K562 (cell line): ENCODE results near the gene FAM200A. TPM values are rescaled to one million over a fixed set of nuclear protein-coding genes. Genes with fewer than 3 reads are reported as not detected.

Experiments used
- ATAC-seq: fragments of 200-7000 bp; cut with Tn5 transposase; 3 replicates; pipeline ENCODE4 v1.9.1; 2020; ENCODE audit warnings: moderate library complexity
- BruUV-seq: library from RNA; stranded (reverse); fragments of 400-500 nt; replicated peaks from 2 replicates; lab custom pipeline; 2021; lab: Mats Ljungman, UMichigan
- CTCF ChIA-PET: fragments of 300-600 bp; formaldehyde crosslinking; extraction: SDS; loops from one replicate; lab custom pipeline; 2021; ENCODE audit warnings: low intra/inter-chr PET ratio; lab: Yijun Ruan, JAX
- POLR2A ChIA-PET: fragments of 300-600, 350-650 bp; sonication (Branson Sonifier 250); formaldehyde crosslinking; extraction: SDS; loops from one replicate; lab custom pipeline; 2021; ENCODE audit warnings: antibody characterized with exemption, inconsistent platforms; lab: Yijun Ruan, JAX
- DNase-seq, 4 experiments: peaks; one replicate each; pipeline versions ENCODE4 v3.0.0 to v3.0.0-alpha.2; 2011 to 2018; ENCODE audit warnings: low spot score in 3 of 4, mixed read lengths in 3 of 4; ENCODE audit errors: extremely low read depth in 1 of 4
- FAIRE-seq: peaks from 2 replicates; lab custom pipeline; 2011; peaks lifted over from hg19 to GRCh38; lab: Jason Lieb, UNC
- H2AFZ ChIP-seq: 2 replicates; pipeline ENCODE4 v1.6.0; 2011; ENCODE audit warnings: low read depth, low read length, control low read depth, inconsistent platforms
- H3K27ac ChIP-seq: fragments of 200-600 bp; 3 replicates; pipeline ENCODE4 v1.8.0; 2011; ENCODE audit warnings: low read depth, mild to moderate bottlenecking, control low read depth, inconsistent platforms, low read length, moderate library complexity, mixed read lengths; ENCODE audit errors: extremely low read depth
- H3K27me3 ChIP-seq, 2 experiments: fragments of 300-600 bp in 1 of 2; 2 replicates in 1 of 2; 3 replicates in 1 of 2; pipeline versions ENCODE4 v1.6.0 to v1.8.0; 2011; ENCODE audit warnings: inconsistent platforms in 2 of 2, low read length in 2 of 2, mild to moderate bottlenecking in 1 of 2, mixed read lengths in 1 of 2, moderate library complexity in 1 of 2; ENCODE audit not compliant: control insufficient read depth in 2 of 2, insufficient read depth in 2 of 2
- H3K36me3 ChIP-seq: fragments of 300-600 bp; 3 replicates; pipeline ENCODE4 v1.8.0; 2011; ENCODE audit warnings: mild to moderate bottlenecking, low read length, inconsistent platforms; ENCODE audit not compliant: control insufficient read depth, insufficient read depth
- H3K4me1 ChIP-seq, 2 experiments: fragments of 200-600 bp in 1 of 2; replicated peaks in 1 of 2; 2 replicates in 1 of 2; 3 replicates in 1 of 2; pipeline versions ENCODE4 v1.5.1 to v1.8.0; 2011; ENCODE audit warnings: inconsistent platforms in 2 of 2, low read length in 2 of 2, mild to moderate bottlenecking in 1 of 2, mixed read lengths in 1 of 2, moderate library complexity in 1 of 2; ENCODE audit not compliant: control insufficient read depth in 2 of 2, insufficient read depth in 2 of 2
- H3K4me2 ChIP-seq: 2 replicates; pipeline ENCODE4 v1.6.1; 2011; ENCODE audit warnings: low read length, control low read depth, inconsistent platforms, mixed read lengths; ENCODE audit not compliant: insufficient read depth
- H3K4me3 ChIP-seq: fragments of 200-600 bp; sonication (generic), shearing (Covaris generic); 2 replicates; pipeline ENCODE4 v1.5.1; 2016; ENCODE audit warnings: control low read depth, inconsistent platforms
- H3K79me2 ChIP-seq: fragments of 200-600 bp; 3 replicates; pipeline ENCODE4 v1.8.0; 2011; ENCODE audit warnings: low read length, inconsistent platforms; ENCODE audit not compliant: control insufficient read depth, insufficient read depth
- H3K9ac ChIP-seq, 2 experiments: 2 replicates each; pipeline versions ENCODE4 v1.6.0 to v1.6.1; 2011; ENCODE audit warnings: low read depth in 2 of 2, low read length in 2 of 2, control low read depth in 1 of 2, inconsistent platforms in 1 of 2, mild to moderate bottlenecking in 1 of 2, mixed read lengths in 1 of 2; ENCODE audit not compliant: insufficient read depth in 1 of 2
- H3K9me1 ChIP-seq: one replicate; pipeline ENCODE4 v1.6.0; 2011; ENCODE audit warnings: inconsistent platforms, mild to moderate bottlenecking, low read length, moderate library complexity; ENCODE audit not compliant: control insufficient read depth, insufficient read depth
- H3K9me3 ChIP-seq: replicated peaks from 2 replicates; pipeline ENCODE4 v1.5.1; 2011; ENCODE audit warnings: low read depth, low read length, inconsistent platforms; ENCODE audit not compliant: control insufficient read depth, insufficient read depth
- H4K20me1 ChIP-seq: replicated peaks from 2 replicates; pipeline ENCODE4 v1.6.1; 2011; ENCODE audit warnings: low read length, inconsistent platforms, mixed read lengths; ENCODE audit not compliant: control insufficient read depth, insufficient read depth
- E4F1 ChIP-seq: fragments of 250-450 bp; sonication (Bioruptor Pico); IDR thresholded peaks from 2 replicates; pipeline ENCODE4 v1.5.0; 2021; ENCODE audit warnings: mild to moderate bottlenecking, borderline replicate concordance
- FIP1L1 ChIP-seq: fragments of 200-400 bp; formaldehyde crosslinking; IDR thresholded peaks from 2 replicates; pipeline ENCODE4 v1.6.1; 2018; ENCODE audit warnings: mild to moderate bottlenecking, low read depth, low read length; ENCODE audit not compliant: poor library complexity, severe bottlenecking
- GATAD2A ChIP-seq: fragments of 450-650 bp; IDR thresholded peaks from 2 replicates; pipeline ENCODE4 v1.6.1; 2017
- GTF2A2 ChIP-seq: IDR thresholded peaks from 2 replicates; pipeline ENCODE4 v1.6.1; 2016; ENCODE audit warnings: mild to moderate bottlenecking, missing genetic modification characterization, missing compliant biosample characterization
- HBP1 ChIP-seq: fragments of 450-650 bp; formaldehyde crosslinking; IDR thresholded peaks from 2 replicates; pipeline ENCODE4 v1.4.0; 2022; ENCODE audit warnings: missing genetic modification characterization
- HNRNPL ChIP-seq: fragments of 200-400 bp; formaldehyde crosslinking; IDR thresholded peaks from 2 replicates; pipeline ENCODE4 v1.6.1; 2017; ENCODE audit warnings: low read depth, mild to moderate bottlenecking, low read length
- KLF6 ChIP-seq: fragments of 250-450 bp; sonication (Bioruptor Pico); IDR thresholded peaks from 2 replicates; pipeline ENCODE4 v1.4.0; 2020; ENCODE audit warnings: mild to moderate bottlenecking, moderate library complexity, borderline replicate concordance
- NCOA2 ChIP-seq, 2 experiments: fragments of 450-650 bp; IDR thresholded peaks; 2 replicates each; pipeline ENCODE4 v1.6.1; 2018; ENCODE audit warnings: mild to moderate bottlenecking in 2 of 2, moderate library complexity in 1 of 2; ENCODE audit not compliant: partially characterized antibody in 2 of 2
- RBBP5 ChIP-seq: fragments of 200-600 bp; sonication (generic); IDR thresholded peaks from 2 replicates; pipeline ENCODE4 v1.6.1; 2012; ENCODE audit warnings: borderline replicate concordance, mild to moderate bottlenecking, low read length, control low read depth, inconsistent platforms; ENCODE audit not compliant: insufficient read depth, poor library complexity, severe bottlenecking
- TAL1 ChIP-seq: fragments of 450-650 bp; IDR thresholded peaks from 2 replicates; pipeline ENCODE4 v1.6.1; 2016; ENCODE audit warnings: mild to moderate bottlenecking
- ZNF12 ChIP-seq: sonication (generic); formaldehyde crosslinking; IDR thresholded peaks from 2 replicates; pipeline ENCODE4 v1.4.0; 2020; ENCODE audit warnings: mild to moderate bottlenecking, missing genetic modification reagents
- ZNF212 ChIP-seq: fragments of 450-650 bp; formaldehyde crosslinking; IDR thresholded peaks from 2 replicates; pipeline ENCODE4 v1.4.0; 2020; ENCODE audit warnings: mild to moderate bottlenecking
- ZNF316 ChIP-seq: fragments of 450-650 bp; IDR thresholded peaks from 2 replicates; pipeline ENCODE4 v1.6.1; 2016
- ZNF695 ChIP-seq: fragments of 450-650 bp; formaldehyde crosslinking; IDR thresholded peaks from 2 replicates; pipeline ENCODE4 v1.4.0; 2020; ENCODE audit warnings: mild to moderate bottlenecking, moderate library complexity
- WGBS: fragments of 100-300 bp; shearing (Covaris generic); methylation state at CpG from one replicate; pipeline ENCODE4 v1.1.6; 2016; ENCODE audit warnings: low coverage, mixed read lengths; ENCODE audit not compliant: insufficient coverage; ENCODE audit errors: missing lambda C conversion rate; 5-methylcytosine and 5-hydroxymethylcytosine counted together
- in situ Hi-C: fragments of 300-500 bp; cut with MboI; formaldehyde crosslinking; loops from 4 replicates; pipeline ENCODE4 v1.15.0; 2018; ENCODE audit warnings: inconsistent platforms, mixed read lengths
- intact Hi-C: fragments of 100-400 bp; cut with micrococcal nuclease; formaldehyde crosslinking; loops from 2 replicates; pipeline ENCODE4 v1.14.2; 2022
- polyA plus RNA-seq, 8 experiments: library from polyadenylated mRNA; depleted of rRNA in 4 of 8; stranded (reverse) in 5 of 8; unstranded in 3 of 8; fragments of >200 nt; fragmentation: Nextera tagmentation in 2 of 8; fragmentation: Illumina TruSeq in 1 of 8; extraction: Ambion mirVana in 2 of 8; extraction: Trizol in 1 of 8; gene quantifications; 2 replicates each; pipeline versions ENCODE4 v1.2.1 to v1.2.3, GENCODE V29; 2011 to 2014; ENCODE audit warnings: inconsistent platforms in 1 of 8, missing spikeins in 1 of 8
- total RNA-seq, 7 experiments: library from RNA; depleted of rRNA in 6 of 7; stranded (reverse); fragments of >200 nt in 6 of 7; fragmentation: Illumina TruSeq in 2 of 7; extraction: Trizol in 2 of 7; gene quantifications; 2 replicates each; pipeline versions ENCODE4 v1.2.1 to v1.2.3, GENCODE V29; 2011 to 2021; ENCODE audit warnings: low replicate concordance in 1 of 7
- TF ChIP-seq, protein P1 (sequence below): sonication (generic); formaldehyde crosslinking; IDR thresholded peaks from 2 replicates; pipeline ENCODE4 v1.8.0; 2022; ENCODE audit warnings: mild to moderate bottlenecking, missing genetic modification reagents

Gene FAM200A
- total and polyA plus RNA-seq, 9 of the 15 experiments (the other 6 are each of a cell fraction or from before 2014, with no cell fraction given) = 3.3 to 11.2 (median 8.3) TPM

DNA sequence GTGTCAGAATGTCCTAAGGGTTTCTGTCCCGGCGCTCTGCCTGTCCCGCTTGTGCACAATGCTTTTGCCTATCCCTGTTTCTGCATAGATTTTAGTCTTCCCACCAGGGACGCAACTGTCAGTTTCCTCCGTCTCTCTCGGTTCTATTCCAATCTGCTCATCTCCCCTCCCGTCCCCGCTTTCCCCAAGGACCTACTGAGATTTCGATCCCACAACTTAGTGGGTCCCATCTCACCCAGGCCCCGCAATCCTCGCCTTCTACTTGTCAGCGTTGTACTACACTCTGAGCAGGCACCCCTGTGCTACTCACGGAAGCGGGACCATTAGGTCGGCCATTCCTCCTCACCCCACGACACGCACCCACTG lies 6.0 kb upstream of the FAM200A start (continued):
- TF ChIP-seq HBP1 (CRISPR knock-in tag) (no peak), ZNF316 (peak; percentile 1; the same call in 1 of the 2 replicates)
- TF ChIP-seq, protein P1, sequence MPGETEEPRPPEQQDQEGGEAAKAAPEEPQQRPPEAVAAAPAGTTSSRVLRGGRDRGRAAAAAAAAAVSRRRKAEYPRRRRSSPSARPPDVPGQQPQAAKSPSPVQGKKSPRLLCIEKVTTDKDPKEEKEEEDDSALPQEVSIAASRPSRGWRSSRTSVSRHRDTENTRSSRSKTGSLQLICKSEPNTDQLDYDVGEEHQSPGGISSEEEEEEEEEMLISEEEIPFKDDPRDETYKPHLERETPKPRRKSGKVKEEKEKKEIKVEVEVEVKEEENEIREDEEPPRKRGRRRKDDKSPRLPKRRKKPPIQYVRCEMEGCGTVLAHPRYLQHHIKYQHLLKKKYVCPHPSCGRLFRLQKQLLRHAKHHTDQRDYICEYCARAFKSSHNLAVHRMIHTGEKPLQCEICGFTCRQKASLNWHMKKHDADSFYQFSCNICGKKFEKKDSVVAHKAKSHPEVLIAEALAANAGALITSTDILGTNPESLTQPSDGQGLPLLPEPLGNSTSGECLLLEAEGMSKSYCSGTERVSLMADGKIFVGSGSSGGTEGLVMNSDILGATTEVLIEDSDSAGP (CRISPR knock-in tag) = peak; percentile 50; the same call in 1 of the 2 replicates

DNA sequence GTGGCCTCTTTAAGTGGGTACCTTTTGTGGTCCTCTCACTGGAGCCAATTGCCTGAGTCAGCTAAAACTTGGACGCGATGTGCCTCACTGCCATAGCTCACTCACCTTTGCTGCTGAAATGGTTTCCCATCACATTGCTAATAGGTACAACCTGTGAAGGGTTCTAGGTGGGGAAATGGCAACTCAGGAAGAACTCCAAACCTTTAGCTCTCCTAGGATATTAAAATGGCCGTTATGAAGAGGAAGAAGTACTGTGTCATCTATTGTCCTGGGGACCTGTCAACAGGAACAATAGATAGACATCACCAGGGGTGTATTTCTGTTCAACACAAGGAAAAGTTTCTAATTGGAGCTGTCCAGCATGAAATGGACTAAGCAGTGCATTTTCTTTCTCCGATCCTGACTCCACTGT lies 5.3 kb upstream of the FAM200A start:
- in situ Hi-C loops = no loop called here
- POLR2A ChIA-PET = interaction anchor here (0.6 to 4.5 kb wide), 14 partner anchors 10 to 363 kb away, joined by 3 to 31 read pairs (median 6); partner anchors contain the start of genes BUD31, PDAP1, TRIM4 and ZKSCAN5
- Histone ChIP-seq H3K79me2 (peaks cover 57% of the 10 kb centered on the region), H3K4me1 (peaks cover 16 to 22% of the 10 kb centered on the region in 2 experiments; a peak in 4 of 5 replicates), H3K4me3 (peak overlapping the region; percentile 88), H4K20me1 (0 out of 2 replicates have a peak, but pooled peaks cover 6% of the 10 kb centered on the region), H3K27me3 (no peaks in the 10 kb centered on the region), H3K27ac (peak overlapping the region; percentile 95), H3K9me1 (peaks cover 6% of the 10 kb centered on the region), H3K4me2 (peak overlapping the region; percentile 100), H2AFZ (no peak overlapping the region), H3K36me3 (peaks cover 62% of the 10 kb centered on the region), H3K9me3 (no peaks in the 10 kb centered on the region), H3K9ac (peak overlapping the region; percentile 87 to 100)
- DNase-seq (peak in 3 of 4 experiments; percentile 30 to 38 (median 32)), ATAC-seq (no peak), FAIRE-seq (no peak)
- no TSS peak for BruUV-seq
- 69% methylated on average over 4 of the region's 4 CpGs for WGBS
- intact Hi-C loops = loop anchor here (10.0 kb wide), 1 partner anchor 82 kb away; the partner anchor contains the start of gene ZNF789
- CTCF ChIA-PET = no interaction called here
- no peak for TF ChIP-seq E4F1 (CRISPR knock-in tag)
- TF ChIP-seq TAL1 = no peak
- no peak for TF ChIP-seq GTF2A2 (tag)
- TF ChIP-seq ZNF12 (CRISPR knock-in tag) = no peak
- TF ChIP-seq GATAD2A = no peak
- no peak for TF ChIP-seq ZNF212 (CRISPR knock-in tag)
- TF ChIP-seq KLF6 (CRISPR knock-in tag) = no peak
- TF ChIP-seq ZNF695 (CRISPR knock-in tag) = no peak
- TF ChIP-seq FIP1L1 = no peak
- TF ChIP-seq NCOA2 (IDR thresholded peaks at IDR 0.05; ENCODE audit: partially characterized antibody in 2 of 2) = no peak
- TF ChIP-seq HNRNPL = no peak
- TF ChIP-seq RBBP5 = no peak
